GM21526 (cell line): ENCODE data around the gene GATAD1.
"Not testable (repeated sequence)": the region's sequence is repeated elsewhere in the genome, so short reads cannot be mapped to it uniquely, and the experiment has no call there.

Source experiments
- ATAC-seq: cut with Tn5 transposase; IDR thresholded peaks from one replicate; pipeline ENCODE4 v1.9.1; 2021; ENCODE audit warnings: moderate library complexity; ENCODE audit not compliant: unreplicated experiment, low FRiP score

The GATAD1 gene

GRCh38 chr7:92478711-92479110 lies 31.4 kb downstream of the GATAD1 start:
- no peak for ATAC-seq

GRCh38 chr7:92479146-92479545 lies 31.9 kb downstream of the GATAD1 start:
- ATAC-seq: not testable (repeated sequence)

GRCh38 chr7:92483624-92484023 lies 36.3 kb downstream of the GATAD1 start:
- ATAC-seq: not testable (repeated sequence)

GRCh38 chr7:92484226-92484625 lies 36.9 kb downstream of the GATAD1 start:
- not testable (repeated sequence) for ATAC-seq

GRCh38 chr7:92485267-92485892 lies 38.1 kb downstream of the GATAD1 start:
- no peak for ATAC-seq

GRCh38 chr7:92485974-92486373 lies 38.7 kb downstream of the GATAD1 start:
- no peak for ATAC-seq

DNA sequence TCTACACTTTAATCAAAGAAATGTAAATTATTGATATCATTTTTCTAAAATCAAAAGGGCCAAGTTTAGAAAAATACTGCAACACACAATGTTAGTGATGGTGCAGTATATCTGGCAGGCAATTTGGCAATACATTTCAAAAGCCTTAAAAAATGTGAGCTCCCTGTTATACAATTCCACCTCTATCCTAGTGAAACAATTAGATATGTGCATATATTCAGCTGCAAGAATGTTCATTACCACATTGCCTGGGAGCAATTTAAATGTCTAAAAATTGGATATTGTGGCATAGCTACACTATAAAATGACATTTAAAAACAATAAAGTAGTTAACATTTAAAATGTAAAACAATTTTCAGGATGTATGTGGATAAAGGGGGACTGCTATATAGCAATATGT lies 40.5 kb downstream of the GATAD1 start:
- no peak for ATAC-seq

DNA sequence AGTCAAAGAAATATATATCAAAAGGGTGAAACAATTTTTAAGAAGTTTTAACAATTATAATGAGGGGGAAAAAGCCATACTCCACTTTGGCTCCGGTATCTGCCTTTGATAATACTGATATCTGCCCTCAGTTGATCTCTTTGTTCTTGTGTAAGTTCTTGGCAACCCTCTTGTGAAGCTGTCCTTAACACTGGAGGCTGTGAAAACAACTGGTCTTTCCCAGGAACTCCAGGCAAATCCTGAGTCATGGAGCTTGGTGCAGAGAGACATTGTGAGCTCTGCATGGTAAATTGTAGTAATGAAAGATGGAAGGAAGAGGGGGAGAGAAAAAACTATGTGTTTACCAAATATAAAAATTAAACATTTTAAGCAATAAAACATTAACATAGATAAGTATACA lies 42.4 kb downstream of the GATAD1 start:
- ATAC-seq: no peak

DNA sequence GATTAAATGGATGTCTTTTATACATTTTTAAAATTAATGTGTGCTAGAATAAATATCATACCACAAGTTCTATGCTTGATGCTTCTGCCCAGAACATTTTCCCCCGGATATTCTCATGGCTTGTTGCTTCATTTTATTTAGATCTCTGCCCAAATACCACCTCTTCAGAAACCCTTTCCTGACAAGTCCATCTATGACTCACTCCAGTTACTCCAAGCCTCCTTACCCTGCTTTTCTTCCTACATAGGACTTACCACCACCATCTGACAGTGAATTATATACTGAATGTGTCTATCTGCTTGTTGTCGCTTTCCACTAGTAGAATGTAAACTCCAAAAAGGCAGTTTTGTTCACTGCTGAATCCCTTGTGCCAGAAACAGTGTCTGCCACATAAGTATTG lies 49.6 kb downstream of the GATAD1 start:
- no peak for ATAC-seq

DNA sequence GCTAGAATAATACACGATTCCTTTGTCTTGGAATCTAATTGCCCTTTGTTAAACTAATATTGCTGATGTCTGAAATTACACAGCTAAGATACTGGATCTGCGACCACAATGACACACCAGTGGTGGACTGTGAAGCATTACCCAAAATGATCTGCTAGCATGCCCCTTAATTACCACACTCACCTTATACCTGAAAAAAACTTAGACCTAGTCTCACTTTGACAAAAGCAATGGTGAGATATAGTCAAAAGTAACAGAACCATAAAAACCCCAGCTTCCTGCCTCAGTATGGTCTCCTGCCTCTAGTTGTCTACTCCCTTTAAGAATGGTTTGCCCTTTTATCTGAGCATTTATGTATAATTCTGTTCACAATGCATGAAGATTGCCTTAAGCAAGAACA lies 51.3 kb downstream of the GATAD1 start:
- ATAC-seq: no peak

GRCh38 chr7:92503767-92504166 lies 56.5 kb downstream of the GATAD1 start:
- no peak for ATAC-seq

DNA sequence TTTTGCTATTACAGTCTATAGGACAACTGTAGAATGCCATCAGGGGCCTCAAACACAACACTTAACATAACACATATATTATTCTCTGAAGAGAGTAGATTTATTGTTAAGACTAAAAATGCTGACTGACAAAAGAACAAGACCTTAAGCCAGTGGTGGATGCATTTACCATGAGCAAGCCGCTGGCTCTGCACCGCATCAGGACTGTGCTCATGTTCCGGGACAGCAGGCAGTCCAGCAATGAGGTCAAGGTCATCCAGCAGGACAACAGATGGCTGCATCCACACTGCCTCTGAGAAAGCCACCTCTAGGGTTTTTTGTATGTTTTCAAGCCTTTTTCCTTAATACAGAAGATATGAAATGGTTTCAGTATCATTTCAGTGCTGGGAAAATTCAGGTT lies 57.3 kb downstream of the GATAD1 start:
- ATAC-seq: no peak

- no peak for ATAC-seq
Measured at GRCh38 chr7:92506363-92506762, 59.1 kb downstream of the GATAD1 start.

GRCh38 chr7:92508946-92509345 lies 61.7 kb downstream of the GATAD1 start:
- no peak for ATAC-seq
